ENCODE measurements around the gene UST. TPM values are rescaled to one million over a fixed set of nuclear protein-coding genes. Genes with fewer than 3 reads are reported as not detected.

UST gene
- total RNA-seq, 2 donors from 2014 or later, result 15.3 to 16.3 TPM

DNA sequence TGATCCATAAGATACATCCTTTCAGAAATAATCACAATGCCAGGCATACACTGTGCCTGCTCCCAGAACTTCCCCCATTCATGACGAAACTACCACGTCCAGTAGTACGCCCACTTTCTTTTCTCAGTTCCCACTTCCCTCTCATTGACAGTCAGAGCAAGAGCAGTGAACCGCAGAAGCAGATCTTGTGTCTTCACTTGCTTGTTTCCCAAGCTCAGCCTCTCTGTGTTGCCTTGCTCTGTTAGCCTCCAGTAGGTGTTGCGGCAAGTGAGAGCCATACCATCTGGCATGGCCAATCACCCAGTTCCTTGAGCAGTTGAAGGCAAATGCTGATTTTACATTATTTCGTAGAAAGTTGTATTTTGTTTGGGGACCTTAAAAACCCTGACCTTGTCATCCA, 11.7 kb downstream of the UST start:
- Mint-ChIP-seq H3K4me3 (no peak overlapping the region), H3K9me3 (no peaks in the 10 kb centered on the region), H3K4me1 (peaks cover 37% of the 10 kb centered on the region), H3K27ac (no peak overlapping the region), H3K27me3 (ENCODE audit: insufficient read depth) (no peaks in the 10 kb centered on the region), H3K36me3 (ENCODE audit: low read depth) (no peaks in the 10 kb centered on the region)
- no peaks in the 10 kb centered on the region for H3K27me3 ChIP-seq (ENCODE audit: control insufficient read depth, insufficient read depth, low read length, poor library complexity, severe bottlenecking)
- no peak overlapping the region for H3K4me3 ChIP-seq (ENCODE audit: low read length)
- H3K9me3 ChIP-seq (ENCODE audit: control insufficient read depth, low read length), result no peaks in the 10 kb centered on the region
- H3K4me1 ChIP-seq (ENCODE audit: control insufficient read depth, insufficient read depth, low read length), result peaks cover 4% of the 10 kb centered on the region
- no peak overlapping the region for H3K9ac ChIP-seq (ENCODE audit: extremely low read depth, low read length, poor library complexity, severe bottlenecking)
- no peak for DNase-seq
- H3K27ac ChIP-seq (ENCODE audit: low read depth, low read length), result no peak overlapping the region
- no peaks in the 10 kb centered on the region for H3K36me3 ChIP-seq (ENCODE audit: control insufficient read depth, insufficient read depth, low read length)
- TF ChIP-seq, protein P1, sequence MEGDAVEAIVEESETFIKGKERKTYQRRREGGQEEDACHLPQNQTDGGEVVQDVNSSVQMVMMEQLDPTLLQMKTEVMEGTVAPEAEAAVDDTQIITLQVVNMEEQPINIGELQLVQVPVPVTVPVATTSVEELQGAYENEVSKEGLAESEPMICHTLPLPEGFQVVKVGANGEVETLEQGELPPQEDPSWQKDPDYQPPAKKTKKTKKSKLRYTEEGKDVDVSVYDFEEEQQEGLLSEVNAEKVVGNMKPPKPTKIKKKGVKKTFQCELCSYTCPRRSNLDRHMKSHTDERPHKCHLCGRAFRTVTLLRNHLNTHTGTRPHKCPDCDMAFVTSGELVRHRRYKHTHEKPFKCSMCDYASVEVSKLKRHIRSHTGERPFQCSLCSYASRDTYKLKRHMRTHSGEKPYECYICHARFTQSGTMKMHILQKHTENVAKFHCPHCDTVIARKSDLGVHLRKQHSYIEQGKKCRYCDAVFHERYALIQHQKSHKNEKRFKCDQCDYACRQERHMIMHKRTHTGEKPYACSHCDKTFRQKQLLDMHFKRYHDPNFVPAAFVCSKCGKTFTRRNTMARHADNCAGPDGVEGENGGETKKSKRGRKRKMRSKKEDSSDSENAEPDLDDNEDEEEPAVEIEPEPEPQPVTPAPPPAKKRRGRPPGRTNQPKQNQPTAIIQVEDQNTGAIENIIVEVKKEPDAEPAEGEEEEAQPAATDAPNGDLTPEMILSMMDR (conservative IDR thresholded peaks at IDR 0.05), result no peak
- 93 to 100% methylated on average over 2 to 6 of the region's 6 CpGs for WGBS, 2 experiments (ENCODE audit: insufficient coverage in 1 of 2, insufficient read length in 1 of 2)

DNA sequence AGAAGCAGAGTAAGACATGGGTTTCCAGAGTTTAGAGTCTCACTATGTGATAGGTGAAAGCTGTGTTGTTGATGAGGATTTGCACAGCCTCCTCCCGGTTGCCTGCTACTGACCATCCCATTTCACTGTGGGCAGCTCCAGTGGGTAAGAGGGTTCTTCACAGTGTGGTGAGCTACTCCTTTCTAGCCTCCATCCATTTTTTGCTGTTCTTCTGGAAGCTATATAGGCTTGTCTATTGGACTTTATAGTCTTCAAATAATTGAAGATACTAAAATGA, 13.4 kb downstream of the UST start:
- TF ChIP-seq, protein P1 (conservative IDR thresholded peaks at IDR 0.05), result no peak
- DNase-seq, result no peak
- H3K9me3 ChIP-seq (ENCODE audit: control insufficient read depth, low read length), result no peaks in the 10 kb centered on the region
- Mint-ChIP-seq H3K36me3 (ENCODE audit: low read depth) (no peaks in the 10 kb centered on the region), H3K27ac (no peak overlapping the region), H3K27me3 (ENCODE audit: insufficient read depth) (no peaks in the 10 kb centered on the region), H3K4me3 (no peak overlapping the region), H3K4me1 (peaks cover 41% of the 10 kb centered on the region), H3K9me3 (peaks cover 5% of the 10 kb centered on the region)
- H3K4me1 ChIP-seq (ENCODE audit: control insufficient read depth, insufficient read depth, low read length), result peaks cover 4% of the 10 kb centered on the region
- WGBS, 2 experiments (ENCODE audit: insufficient coverage in 1 of 2, insufficient read length in 1 of 2), result 100% methylated on average over 1 of the region's 1 CpG
- H3K27me3 ChIP-seq (ENCODE audit: control insufficient read depth, insufficient read depth, low read length, poor library complexity, severe bottlenecking), result no peaks in the 10 kb centered on the region
- H3K9ac ChIP-seq (ENCODE audit: extremely low read depth, low read length, poor library complexity, severe bottlenecking), result no peak overlapping the region
- H3K27ac ChIP-seq (ENCODE audit: low read depth, low read length), result no peak overlapping the region
- H3K4me3 ChIP-seq (ENCODE audit: low read length), result no peak overlapping the region
- H3K36me3 ChIP-seq (ENCODE audit: control insufficient read depth, insufficient read depth, low read length), result no peaks in the 10 kb centered on the region

DNA sequence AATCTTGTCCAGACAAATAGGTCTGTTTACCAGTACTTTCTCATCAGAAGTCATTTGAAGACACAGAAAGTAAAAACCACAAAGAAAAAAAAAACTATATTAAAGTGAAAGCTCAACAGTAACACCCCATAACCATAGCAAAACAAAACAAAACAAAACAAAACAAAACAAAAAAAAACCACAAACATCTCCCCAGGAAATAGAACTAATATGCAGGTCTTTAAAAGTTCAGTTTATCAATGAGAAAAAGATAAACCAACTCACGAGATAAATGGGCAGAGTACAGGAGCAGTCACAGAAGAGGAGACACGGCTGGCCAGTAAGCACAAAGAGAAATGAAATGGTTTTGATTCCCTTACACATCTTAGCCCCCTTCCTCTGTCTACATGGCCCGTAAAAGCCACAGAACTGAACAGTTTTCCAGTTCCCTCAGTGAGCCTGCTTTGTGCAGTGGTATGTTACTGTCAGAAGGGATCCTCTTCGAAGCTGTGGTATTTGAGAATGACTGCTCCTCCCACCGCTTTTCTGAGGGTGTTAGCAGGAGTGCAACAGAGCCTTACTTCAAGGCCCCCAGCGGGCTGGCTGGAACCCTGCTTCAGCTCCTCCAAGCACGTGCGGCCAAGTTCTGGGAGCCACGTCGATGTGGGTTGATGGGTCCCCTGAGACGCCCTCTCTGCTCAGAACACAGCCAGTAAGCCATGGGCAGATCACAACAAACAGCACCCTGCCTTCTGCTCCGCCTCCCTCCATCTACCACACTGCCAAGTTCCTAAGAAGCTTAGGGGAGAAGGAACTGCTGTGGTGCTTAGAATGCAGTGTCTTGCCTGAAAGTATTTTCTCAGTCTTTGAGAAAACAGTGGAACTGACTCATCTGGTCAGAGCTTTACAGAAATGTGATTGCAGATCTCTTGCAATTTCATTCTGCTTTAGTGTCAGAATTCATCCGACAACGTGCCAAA, 14.0 kb downstream of the UST start:
- Mint-ChIP-seq H3K27me3 (ENCODE audit: insufficient read depth) (no peaks in the 10 kb centered on the region), H3K4me3 (no peak overlapping the region), H3K4me1 (peaks cover 41% of the 10 kb centered on the region), H3K36me3 (ENCODE audit: low read depth) (no peaks in the 10 kb centered on the region), H3K9me3 (peaks cover 5% of the 10 kb centered on the region), H3K27ac (peak overlapping the region; percentile 83)
- Histone ChIP-seq H3K36me3 (ENCODE audit: control insufficient read depth, insufficient read depth, low read length) (no peaks in the 10 kb centered on the region), H3K4me3 (ENCODE audit: low read length) (peak overlapping the region; percentile 21), H3K4me1 (ENCODE audit: control insufficient read depth, insufficient read depth, low read length) (peaks cover 4% of the 10 kb centered on the region), H3K9me3 (ENCODE audit: control insufficient read depth, low read length) (no peaks in the 10 kb centered on the region), H3K27ac (ENCODE audit: low read depth, low read length) (no peak overlapping the region), H3K9ac (ENCODE audit: extremely low read depth, low read length, poor library complexity, severe bottlenecking) (peak overlapping the region; percentile 4), H3K27me3 (ENCODE audit: control insufficient read depth, insufficient read depth, low read length, poor library complexity, severe bottlenecking) (no peaks in the 10 kb centered on the region)
- WGBS, 2 experiments (ENCODE audit: insufficient coverage in 1 of 2, insufficient read length in 1 of 2), result 39 to 40% methylated on average over 5 to 14 of the region's 14 CpGs
- peak; percentile 89 for DNase-seq
- TF ChIP-seq, protein P1 (conservative IDR thresholded peaks at IDR 0.05), result no peak
